ENCODE results near the gene SLC2A14.
"Not testable (repeated sequence)": the region's sequence is repeated elsewhere in the genome, so short reads cannot be mapped to it uniquely, and the experiment has no call there.

SLC2A14 gene

GRCh38 chr12:7833831-7834230, 38.9 kb downstream of the SLC2A14 start:
- no peak for DNase-seq (ENCODE audit: low read depth)

DNA sequence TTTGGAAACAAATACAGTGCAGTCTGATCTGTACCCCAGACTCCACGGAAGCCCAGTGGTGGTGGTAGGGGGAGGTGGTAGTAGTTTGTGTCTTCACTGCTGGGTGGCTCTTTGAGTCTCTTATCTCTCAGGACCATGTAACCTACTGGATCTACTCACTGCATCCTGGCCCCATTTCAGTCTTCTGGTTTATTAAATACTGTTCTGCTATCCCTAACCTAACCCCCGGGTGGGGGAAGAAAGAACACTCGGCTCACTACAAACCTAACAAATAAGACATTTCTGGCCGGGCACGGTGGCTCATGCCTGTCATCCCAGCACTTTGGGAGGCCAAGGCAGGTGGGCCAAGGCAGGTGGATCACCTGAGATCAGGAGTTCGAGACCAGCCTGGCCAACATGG, 39.5 kb downstream of the SLC2A14 start:
- DNase-seq (ENCODE audit: low read depth), result not testable (repeated sequence)

DNA sequence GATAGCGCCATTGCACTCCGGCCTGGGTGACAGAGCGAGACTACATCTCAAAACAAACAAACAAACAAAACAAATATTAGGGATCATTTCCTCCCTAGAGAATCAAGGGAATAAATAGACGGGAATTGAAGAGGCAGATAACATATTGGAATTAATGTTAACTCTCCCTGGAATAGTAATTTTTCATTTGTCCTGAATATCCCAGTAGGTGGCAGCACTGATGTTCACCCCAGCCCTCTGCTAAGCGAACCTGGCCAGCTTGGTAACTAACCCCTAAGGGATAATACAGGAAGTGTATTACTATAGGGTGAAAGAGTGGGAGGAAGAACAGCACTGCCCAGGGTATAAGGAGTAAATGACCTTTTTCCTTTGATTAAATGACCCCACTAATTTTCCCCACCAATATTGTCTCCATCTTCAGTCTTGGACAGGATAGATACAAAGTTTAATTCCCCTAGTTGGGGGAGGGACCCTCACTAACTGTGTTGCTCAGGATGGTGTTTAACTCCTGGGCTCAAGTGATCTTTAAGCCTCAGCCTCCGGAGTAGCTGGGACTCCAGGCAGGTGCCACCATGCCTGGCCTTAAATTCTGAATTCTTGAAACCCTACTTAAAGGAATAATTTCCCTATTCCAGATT, 40.5 kb downstream of the SLC2A14 start:
- DNase-seq (ENCODE audit: low read depth), result no peak

DNA sequence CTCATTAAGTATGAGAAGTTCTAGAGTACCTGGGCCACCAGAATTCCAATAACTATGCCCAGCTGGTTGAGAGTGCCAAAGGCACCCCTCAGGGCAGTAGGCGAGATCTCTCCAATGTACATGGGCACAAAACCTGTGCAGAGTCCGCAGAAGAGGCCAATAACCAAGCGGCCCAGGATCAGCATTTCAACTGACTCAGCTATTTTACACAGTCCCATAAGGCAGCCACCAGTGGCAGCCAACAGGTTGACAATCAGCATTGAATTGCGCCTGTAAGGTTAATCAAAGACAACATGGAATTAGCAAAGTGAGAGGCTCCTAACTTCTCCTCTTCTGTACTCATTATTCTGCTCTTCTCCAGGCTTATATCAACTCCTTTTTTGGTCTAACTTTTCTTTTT, 43.0 kb downstream of the SLC2A14 start:
- DNase-seq (ENCODE audit: low read depth), result not testable (repeated sequence)

DNA sequence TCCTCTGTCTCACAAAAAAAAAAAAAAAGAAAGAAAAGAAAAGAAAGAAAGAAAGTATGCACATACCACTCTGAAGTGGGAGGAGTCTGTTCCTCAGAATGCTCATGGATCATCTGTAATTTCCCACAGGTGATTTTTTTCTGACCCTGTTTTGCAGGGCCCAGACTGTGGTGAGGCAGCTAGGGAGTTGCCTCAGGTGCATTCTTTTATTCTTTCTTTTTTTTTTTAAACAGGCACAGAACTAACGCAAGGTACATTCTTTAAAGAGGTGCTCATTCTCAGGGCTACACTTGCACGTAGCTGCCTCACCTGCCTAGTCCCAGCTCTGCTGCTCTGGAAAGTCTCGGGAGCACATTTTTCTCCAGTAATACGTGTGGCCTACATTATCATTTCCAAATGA, 47.0 kb downstream of the SLC2A14 start:
- DNase-seq (ENCODE audit: low read depth), result not testable (repeated sequence)

- DNase-seq (ENCODE audit: low read depth), result peak; percentile 37
Observed at GRCh38 chr12:7806863-7807487, 65.7 kb downstream of the SLC2A14 start.

DNA sequence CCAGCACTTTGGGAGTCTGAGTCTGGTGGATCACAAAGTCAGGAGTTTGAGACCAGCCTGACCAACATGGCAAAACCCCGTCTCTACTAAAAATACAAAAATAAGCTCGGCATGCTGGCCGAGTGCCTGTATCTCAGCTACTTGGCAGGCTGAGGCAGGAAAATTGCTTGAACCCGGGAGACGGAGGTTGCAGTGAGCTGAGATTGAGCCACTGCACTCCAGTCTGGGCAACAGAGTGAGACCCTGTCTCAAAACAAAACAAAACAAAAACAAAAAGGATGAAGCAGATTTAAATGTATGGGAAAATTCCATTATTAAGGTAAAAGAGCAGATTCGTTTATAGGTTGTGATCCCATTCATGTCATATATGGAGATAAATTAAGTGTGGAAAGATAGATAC, 66.4 kb downstream of the SLC2A14 start:
- not testable (repeated sequence) for DNase-seq (ENCODE audit: low read depth)

- no peak for DNase-seq (ENCODE audit: low read depth)
Observed at GRCh38 chr12:7801460-7801859, 71.3 kb downstream of the SLC2A14 start.

GRCh38 chr12:7798750-7799308, 73.9 kb downstream of the SLC2A14 start:
- not testable (repeated sequence) for DNase-seq (ENCODE audit: low read depth)

DNA sequence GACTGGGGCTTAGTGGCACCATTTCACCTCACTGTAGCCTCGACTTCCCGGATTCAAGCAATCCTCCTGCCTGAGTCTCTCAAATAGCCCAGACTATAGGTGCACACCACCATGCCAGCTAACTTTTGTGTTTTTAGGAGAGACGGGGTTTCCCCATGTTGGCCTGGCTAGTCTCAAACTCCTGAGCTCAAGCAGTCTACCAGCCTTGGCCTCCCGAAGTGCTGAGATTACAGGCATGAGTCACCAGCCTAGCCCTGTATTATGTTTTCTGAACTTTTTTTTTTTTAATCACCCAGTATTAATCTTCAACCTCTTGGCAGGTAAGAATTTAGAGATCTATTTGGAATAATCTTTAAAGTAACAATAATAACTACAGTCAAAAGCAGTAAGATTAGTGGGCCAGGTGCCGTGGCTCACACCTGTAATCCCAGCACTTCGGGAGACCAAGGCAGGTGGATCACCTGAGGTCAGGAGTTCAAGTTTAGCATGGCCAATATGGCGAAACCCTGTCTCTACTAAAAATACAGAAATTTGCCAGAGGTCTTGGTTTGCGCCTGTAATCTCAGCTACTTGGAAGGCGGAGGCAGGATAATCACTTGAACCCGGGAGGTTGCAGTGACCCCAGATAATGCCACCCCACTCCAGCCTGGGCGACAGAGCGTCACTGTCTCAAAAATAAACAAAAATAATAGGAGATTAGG, 74.9 kb downstream of the SLC2A14 start:
- no peak for DNase-seq (ENCODE audit: low read depth)

DNA sequence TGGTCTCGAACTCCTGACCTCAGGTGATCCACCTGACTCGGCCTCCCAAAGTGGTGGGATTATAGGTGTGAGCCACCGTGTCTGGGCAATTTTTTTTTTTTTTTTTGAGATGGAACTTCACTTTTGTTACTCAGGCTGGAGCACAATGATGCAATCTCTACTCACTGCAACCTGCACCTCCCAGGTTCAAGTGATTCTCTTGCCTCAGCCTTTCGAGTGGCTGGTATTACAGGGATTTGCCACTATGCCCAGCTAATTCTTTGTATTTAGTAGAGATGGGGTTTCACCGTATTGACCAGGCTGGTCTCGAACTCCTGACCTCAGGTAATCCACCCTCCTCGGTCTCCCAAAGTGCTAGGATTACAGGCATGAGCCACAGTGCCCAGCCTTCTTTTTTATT, 75.4 kb downstream of the SLC2A14 start:
- DNase-seq (ENCODE audit: low read depth), result not testable (repeated sequence)

- DNase-seq (ENCODE audit: low read depth), result no peak
Observed at GRCh38 chr12:7793211-7793610, 79.5 kb downstream of the SLC2A14 start.

- DNase-seq (ENCODE audit: low read depth), result not testable (repeated sequence)
Observed at GRCh38 chr12:7788884-7789528, 83.7 kb downstream of the SLC2A14 start, which contains the start of gene NANOG. TSS of gene NANOG (plus strand) at chr12:7789402. CDS start at chr12:7789615, 213 bp downstream.

DNA sequence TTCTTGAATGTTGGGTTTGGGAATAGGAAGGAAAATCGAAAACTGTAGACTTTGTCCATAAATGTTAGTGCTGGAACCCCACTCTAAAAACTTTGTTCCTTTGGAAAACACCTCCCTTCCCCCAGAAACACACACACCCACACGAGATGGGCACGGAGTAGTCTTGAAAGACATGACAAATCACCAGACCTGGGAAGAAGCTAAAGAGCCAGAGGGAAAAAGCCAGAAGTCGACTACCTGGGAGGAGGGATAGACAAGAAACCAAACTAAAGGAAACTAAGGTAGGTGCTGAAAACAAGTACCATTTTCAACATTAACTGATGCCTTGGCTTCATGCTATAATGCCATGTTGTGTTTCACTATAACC, 84.4 kb downstream of the SLC2A14 start:
- no peak for DNase-seq (ENCODE audit: low read depth)

- DNase-seq (ENCODE audit: low read depth), result no peak
Observed at GRCh38 chr12:7787574-7788293, 85.0 kb downstream of the SLC2A14 start.

- no peak for DNase-seq (ENCODE audit: low read depth)
Observed at GRCh38 chr12:7784701-7785100, 88.0 kb downstream of the SLC2A14 start.

DNA sequence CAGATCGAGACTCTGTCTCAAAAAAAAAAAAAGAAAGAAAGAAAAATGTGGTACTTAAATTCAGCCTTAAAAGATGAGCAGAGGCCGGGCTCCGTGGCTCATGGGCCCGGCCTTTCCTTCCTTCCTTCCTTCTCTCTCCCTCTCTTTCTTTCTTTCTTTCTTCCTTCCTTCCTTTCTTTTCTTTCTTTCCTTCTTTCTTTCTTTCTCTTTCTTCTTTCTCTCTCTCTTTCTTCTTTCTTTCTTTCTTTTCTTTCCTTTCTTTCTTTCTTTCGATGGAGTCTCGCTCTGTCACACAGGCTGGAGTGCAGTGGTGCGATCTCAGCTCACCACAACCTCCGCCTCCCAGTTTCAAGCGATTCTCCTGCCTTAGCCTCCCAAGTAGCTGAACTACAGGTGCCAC, 89.3 kb downstream of the SLC2A14 start:
- not testable (repeated sequence) for DNase-seq (ENCODE audit: low read depth)

DNA sequence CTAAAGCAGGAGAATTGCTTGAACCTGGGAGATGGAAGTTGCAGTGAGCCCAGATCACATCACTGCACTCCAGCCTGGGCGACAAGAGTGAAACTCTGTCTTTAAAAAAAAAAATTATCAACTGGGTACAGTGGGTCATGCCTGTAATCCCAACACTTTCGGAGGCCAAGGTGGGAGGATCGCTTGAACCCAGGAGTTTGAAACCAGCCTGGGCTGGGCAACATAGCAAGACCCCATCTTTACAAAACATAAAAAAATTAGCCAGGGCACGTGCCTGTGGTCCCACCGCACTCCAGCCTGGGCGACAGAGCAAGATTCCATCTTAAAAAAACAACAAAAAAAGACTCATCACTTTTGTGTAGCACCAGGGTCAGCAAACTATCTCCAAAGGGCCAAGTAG, 90.7 kb downstream of the SLC2A14 start:
- DNase-seq (ENCODE audit: low read depth), result no peak

GRCh38 chr12:7781274-7781673, 91.4 kb downstream of the SLC2A14 start:
- no peak for DNase-seq (ENCODE audit: low read depth)

DNA sequence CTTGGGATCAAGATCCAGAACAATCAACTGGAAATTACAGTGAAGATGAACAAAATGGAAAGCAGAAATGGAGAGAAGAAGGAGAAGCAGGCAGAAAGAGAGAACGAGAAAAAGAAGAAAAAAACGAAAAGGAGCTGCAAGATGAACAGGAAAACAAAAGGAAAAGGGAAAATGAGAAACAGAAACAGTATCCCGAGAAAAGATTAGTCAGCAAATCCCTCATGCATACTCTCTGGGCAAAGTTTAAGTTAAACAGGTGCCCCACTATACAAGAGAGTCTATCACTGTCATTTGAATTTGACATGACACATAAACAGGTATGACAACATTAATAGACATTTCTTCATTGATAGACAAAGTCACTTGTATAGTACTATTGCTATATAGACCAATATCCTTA, 102.7 kb downstream of the SLC2A14 start:
- DNase-seq (ENCODE audit: low read depth), result no peak
